H1 (cell line): ENCODE data around the gene SPATA19. TPM values are rescaled to one million over a fixed set of nuclear protein-coding genes. Genes with fewer than 3 reads are reported as not detected.

ENCODE experiments used
- CTCF ChIA-PET: fragments of 300-600 bp; sonication (Branson Sonifier 250); formaldehyde crosslinking; loops from one replicate; lab custom pipeline; 2021; ENCODE audit not compliant: partially characterized antibody; lab: Charles Lee
- POLR2A ChIA-PET: fragments of 300-600 bp; sonication (Branson Sonifier 250); formaldehyde crosslinking; loops from one replicate; lab custom pipeline; 2021; ENCODE audit warnings: inconsistent platforms; ENCODE audit not compliant: partially characterized antibody; lab: Charles Lee
- DNase-seq, 2 experiments: peaks; one replicate each; pipeline versions ENCODE4 v3.0.0 to v3.0.0-alpha.2; 2010 to 2022; ENCODE audit warnings: low spot score in 2 of 2, low read depth in 1 of 2, mixed read lengths in 1 of 2
- FAIRE-seq: peaks from 2 replicates; lab custom pipeline; 2011; peaks lifted over from hg19 to GRCh38; lab: Jason Lieb, UNC
- H2AFZ ChIP-seq: 2 replicates; pipeline ENCODE4 v1.8.1; 2012; ENCODE audit warnings: low read length, inconsistent platforms
- H2AK5ac ChIP-seq: 2 replicates; pipeline ENCODE4 v1.6.1; 2013; ENCODE audit warnings: low read depth, low read length
- H2BK120ac ChIP-seq: replicated peaks from 2 replicates; pipeline ENCODE3; 2013; ENCODE audit warnings: low read depth, low read length, inconsistent platforms
- H2BK12ac ChIP-seq: 2 replicates; pipeline ENCODE4 v1.6.1; 2013; ENCODE audit warnings: low read depth, low read length
- H2BK15ac ChIP-seq: 2 replicates; pipeline ENCODE4 v1.6.1; 2013; ENCODE audit warnings: low read length
- H2BK20ac ChIP-seq: 2 replicates; pipeline ENCODE4 v1.6.1; 2013; ENCODE audit warnings: low read length
- H2BK5ac ChIP-seq: 2 replicates; pipeline ENCODE4 v1.6.1; 2013; ENCODE audit warnings: low read depth, low read length
- H3K14ac ChIP-seq: 2 replicates; pipeline ENCODE4 v1.6.1; 2013; ENCODE audit warnings: inconsistent platforms; ENCODE audit not compliant: insufficient read length
- H3K18ac ChIP-seq: 2 replicates; pipeline ENCODE4 v1.6.1; 2013; ENCODE audit warnings: low read length; ENCODE audit errors: extremely low read depth
- H3K23ac ChIP-seq: 2 replicates; pipeline ENCODE4 v1.6.1; 2013; ENCODE audit warnings: inconsistent platforms; ENCODE audit not compliant: insufficient read length
- H3K23me2 ChIP-seq: 2 replicates; pipeline ENCODE4 v1.6.1; 2013; ENCODE audit warnings: low read depth, low read length
- H3K27ac ChIP-seq: 2 replicates; pipeline ENCODE4 v1.6.1; 2011; ENCODE audit warnings: low read depth, low read length, inconsistent platforms
- H3K27me3 ChIP-seq, 4 experiments: replicated peaks in 1 of 4; 1 replicate in 1 of 4; 2 replicates in 3 of 4; pipeline versions ENCODE4 v1.6.1 to v1.8.1; 2011 to 2013; ENCODE audit warnings: low read length in 3 of 4, mild to moderate bottlenecking in 3 of 4, inconsistent platforms in 2 of 4, mixed read lengths in 2 of 4, moderate library complexity in 1 of 4; ENCODE audit not compliant: control insufficient read depth in 3 of 4, insufficient read depth in 3 of 4; ENCODE audit errors: extremely low read depth in 1 of 4
- H3K36me3 ChIP-seq, 4 experiments: 2 replicates each; pipeline versions ENCODE4 v1.6.1 to v1.8.1; 2011 to 2013; ENCODE audit warnings: mild to moderate bottlenecking in 4 of 4, low read length in 3 of 4, moderate library complexity in 2 of 4, control low read depth in 1 of 4, inconsistent platforms in 1 of 4; ENCODE audit not compliant: insufficient read depth in 4 of 4, control insufficient read depth in 2 of 4
- H3K4ac ChIP-seq: replicated peaks from 2 replicates; pipeline ENCODE3; 2013; ENCODE audit warnings: low read length, low read depth, mixed read lengths, inconsistent platforms; ENCODE audit not compliant: insufficient read length
- H3K4me1 ChIP-seq, 4 experiments: replicated peaks in 1 of 4; 1 replicate in 1 of 4; 2 replicates in 3 of 4; pipeline versions ENCODE4 v1.6.1 to v1.8.1; 2011 to 2013; ENCODE audit warnings: low read length in 3 of 4, inconsistent platforms in 2 of 4, mixed read lengths in 1 of 4; ENCODE audit not compliant: insufficient read depth in 4 of 4, control insufficient read depth in 3 of 4
- H3K4me2 ChIP-seq, 2 experiments: 2 replicates each; pipeline versions ENCODE4 v1.6.1 to v1.8.1; 2011 to 2013; ENCODE audit warnings: low read depth in 2 of 2, low read length in 2 of 2, control low read depth in 1 of 2, inconsistent platforms in 1 of 2, mild to moderate bottlenecking in 1 of 2; ENCODE audit not compliant: insufficient read depth in 1 of 2
- H3K4me3 ChIP-seq, 4 experiments: fragments of 200-600, 300-600 bp in 1 of 4; sonication (generic), shearing (Covaris generic), sonication (Bioruptor Twin) in 1 of 4; 2 replicates each; pipeline versions ENCODE4 v1.5.1 to v1.8.1; 2011 to 2016; ENCODE audit warnings: low read length in 4 of 4, low read depth in 3 of 4, control low read depth in 2 of 4, inconsistent platforms in 2 of 4, mild to moderate bottlenecking in 2 of 4, mixed read lengths in 1 of 4, moderate library complexity in 1 of 4; ENCODE audit not compliant: insufficient read depth in 2 of 4; ENCODE audit errors: extremely low read depth in 1 of 4
- H3K56ac ChIP-seq: replicated peaks from 2 replicates; pipeline ENCODE3; 2013; ENCODE audit warnings: low read depth, mild to moderate bottlenecking, mixed read lengths, low read length, inconsistent platforms; ENCODE audit not compliant: insufficient read length
- H3K79me1 ChIP-seq: 2 replicates; pipeline ENCODE4 v1.6.1; 2013; ENCODE audit warnings: low read depth, low read length, control low read depth
- H3K79me2 ChIP-seq, 2 experiments: 2 replicates each; pipeline versions ENCODE4 v1.6.1 to v1.8.1; 2012 to 2013; ENCODE audit warnings: low read length in 2 of 2, mild to moderate bottlenecking in 2 of 2, inconsistent platforms in 1 of 2; ENCODE audit not compliant: insufficient read depth in 2 of 2, control insufficient read depth in 1 of 2
- H3K9ac ChIP-seq, 4 experiments: replicated peaks in 1 of 4; 1 replicate in 1 of 4; 2 replicates in 3 of 4; pipeline versions ENCODE4 v1.6.1 to v1.8.1; 2011 to 2013; ENCODE audit warnings: low read depth in 3 of 4, low read length in 3 of 4, control low read depth in 2 of 4, mild to moderate bottlenecking in 2 of 4, moderate library complexity in 2 of 4, inconsistent platforms in 1 of 4; ENCODE audit errors: extremely low read depth in 1 of 4
- H3K9me3 ChIP-seq, 2 experiments: 2 replicates each; pipeline versions ENCODE4 v1.6.1 to v1.8.1; 2012 to 2013; ENCODE audit warnings: mild to moderate bottlenecking in 2 of 2, moderate library complexity in 2 of 2, control low read depth in 1 of 2, inconsistent platforms in 1 of 2, low read depth in 1 of 2, low read length in 1 of 2, mixed read lengths in 1 of 2; ENCODE audit not compliant: insufficient read depth in 2 of 2
- H4K20me1 ChIP-seq, 2 experiments: replicated peaks in 1 of 2; 2 replicates each; pipeline versions ENCODE3 to v1.8.1; 2011 to 2013; ENCODE audit warnings: inconsistent platforms in 2 of 2, low read length in 2 of 2, mild to moderate bottlenecking in 1 of 2; ENCODE audit not compliant: insufficient read depth in 2 of 2, control insufficient read depth in 1 of 2
- H4K5ac ChIP-seq: 2 replicates; pipeline ENCODE4 v1.6.1; 2013; ENCODE audit warnings: low read length, low read depth, mixed read lengths, inconsistent platforms; ENCODE audit not compliant: insufficient read length
- H4K8ac ChIP-seq: 2 replicates; pipeline ENCODE4 v1.8.0; 2013; ENCODE audit warnings: mild to moderate bottlenecking, moderate library complexity, low read length, inconsistent platforms; ENCODE audit not compliant: insufficient read depth; ENCODE audit errors: extremely low read depth
- H4K91ac ChIP-seq: replicated peaks from 2 replicates; pipeline ENCODE3; 2013; ENCODE audit warnings: low read length, mixed read lengths, inconsistent platforms; ENCODE audit not compliant: insufficient read length
- CHD1 ChIP-seq: IDR thresholded peaks from 2 replicates; pipeline ENCODE4 v1.6.1; 2012; ENCODE audit warnings: low read depth, low read length, improper control_type of control experiment
- HDAC6 ChIP-seq: IDR thresholded peaks from one replicate; pipeline ENCODE4 v1.7.1; 2012; ENCODE audit warnings: low read depth, mild to moderate bottlenecking, inconsistent platforms, low read length, moderate library complexity
- KDM1A ChIP-seq: fragments of 200-600, 300-600 bp; sonication (generic); IDR thresholded peaks from 2 replicates; pipeline ENCODE4 v1.7.1; 2016; ENCODE audit warnings: mild to moderate bottlenecking, low read length, borderline replicate concordance
- MAX ChIP-seq: IDR thresholded peaks from 2 replicates; pipeline ENCODE4 v1.6.1; 2012; ENCODE audit warnings: inconsistent platforms
- WGBS, 2 experiments: shearing (Covaris generic) in 1 of 2; methylation state at CpG; one replicate each; pipeline versions ENCODE4 v1.1.6 to v1.1.7; 2013 to 2015; ENCODE audit warnings: low lambda C conversion rate in 2 of 2, mixed read lengths in 2 of 2, inconsistent platforms in 1 of 2, low coverage in 1 of 2, missing lambda C conversion rate in 1 of 2; ENCODE audit not compliant: insufficient replicate concordance in 2 of 2, insufficient coverage in 1 of 2, insufficient read length in 1 of 2; ENCODE audit errors: extremely low coverage in 1 of 2, missing lambda C conversion rate in 1 of 2; 5-methylcytosine and 5-hydroxymethylcytosine counted together
- polyA plus RNA-seq, 7 experiments: library from polyadenylated mRNA; depleted of rRNA in 3 of 7; stranded (reverse) in 5 of 7; unstranded in 2 of 7; fragments of >200 nt in 5 of 7; fragments of 200-250 nt in 2 of 7; gene quantifications; 1 replicate in 5 of 7; 2 replicates in 1 of 7; 4 replicates in 1 of 7; pipeline versions ENCODE4 v1.2.1 to v1.2.3, GENCODE V29; 2011 to 2013; ENCODE audit warnings: missing spikeins in 2 of 7, mixed read lengths in 2 of 7
- total RNA-seq: library from RNA; stranded (reverse); fragmentation: NEBNext Ultra II Directional; extraction: Animal tissue kit (Norgen Biotek cat#: 25700); gene quantifications from 2 replicates; pipeline ENCODE4 v1.2.1, GENCODE V29; 2021

Gene SPATA19
- total and polyA plus RNA-seq, 2 of the 8 experiments (the other 6 are each of a cell fraction or from before 2014, with no cell fraction given) = not detected

GRCh38 chr11:133810766-133811165 is 34.5 kb downstream of the SPATA19 start:
- H3K79me2 ChIP-seq = no peaks in the 10 kb centered on the region; a peak in 1 of 4 replicates
- H3K4ac ChIP-seq = no peak overlapping the region
- no peak overlapping the region for H3K23ac ChIP-seq
- no peak overlapping the region for H2AK5ac ChIP-seq
- no peak overlapping the region for H3K56ac ChIP-seq
- no peaks in the 10 kb centered on the region for H3K79me1 ChIP-seq
- no peak overlapping the region for H4K91ac ChIP-seq
- FAIRE-seq (no peak), DNase-seq (no peak)
- no peak overlapping the region for H2AFZ ChIP-seq
- no peak overlapping the region for H4K5ac ChIP-seq
- H3K27me3 ChIP-seq = no peaks in the 10 kb centered on the region; a peak in 1 of 7 replicates
- no peak overlapping the region for H2BK120ac ChIP-seq
- H2BK12ac ChIP-seq = no peak overlapping the region
- H3K36me3 ChIP-seq = no peaks in the 10 kb centered on the region
- peak overlapping the region in 1 of 2 experiments; percentile 20; a peak in 1 of 4 replicates for H3K4me2 ChIP-seq
- no peaks in the 10 kb centered on the region for H4K20me1 ChIP-seq
- no peak overlapping the region for H3K27ac ChIP-seq
- no peak overlapping the region for H2BK15ac ChIP-seq
- no peak overlapping the region for H2BK5ac ChIP-seq
- ChIA-PET CTCF (interaction anchor here (0.8 to 2.5 kb wide), 12 partner anchors 9 to 727 kb away, joined by 3 to 12 read pairs (median 4); no protein-coding TSS in a partner anchor), POLR2A (no interaction called here)
- peaks cover 2 to 14% (median 12%) of the 10 kb centered on the region in 4 experiments; a peak in 6 of 7 replicates for H3K4me1 ChIP-seq
- H3K9ac ChIP-seq = no peak overlapping the region
- no peak overlapping the region for H3K4me3 ChIP-seq
- no peaks in the 10 kb centered on the region for H3K23me2 ChIP-seq
- H3K14ac ChIP-seq = no peak overlapping the region
- no peak overlapping the region for H4K8ac ChIP-seq
- no peaks in the 10 kb centered on the region for H3K9me3 ChIP-seq
- H3K18ac ChIP-seq = no peak overlapping the region
- WGBS, 2 experiments = 89% methylated on average over 7 of the region's 7 CpGs; no CpG with 5 or more reads in 1 of the 2 experiments
- H2BK20ac ChIP-seq = no peak overlapping the region
- TF ChIP-seq CHD1 = no peak
- TF ChIP-seq HDAC6 = no peak
- no peak for TF ChIP-seq MAX
- no peak for TF ChIP-seq KDM1A
